MM.1S (cell line): ENCODE data around the gene NRG2.

Source experiments
- EZH2 ChIP-seq: fragments of 300-600 bp; sonication (generic); optimal IDR thresholded peaks from 2 replicates; pipeline ENCODE3; 2017; ENCODE audit warnings: low read depth, mild to moderate bottlenecking, antibody characterized with exemption, low read length, mixed read lengths
- TF ChIP-seq, protein P1 (sequence below): fragments of 300-600 bp; sonication (generic); IDR thresholded peaks from 2 replicates; pipeline ENCODE4 v1.5.1; 2016; ENCODE audit warnings: antibody characterized with exemption, low read length, mixed read lengths

GRCh38 chr5:139906661-139907060, 136.4 kb downstream of the NRG2 start:
- TF ChIP-seq, protein P1, sequence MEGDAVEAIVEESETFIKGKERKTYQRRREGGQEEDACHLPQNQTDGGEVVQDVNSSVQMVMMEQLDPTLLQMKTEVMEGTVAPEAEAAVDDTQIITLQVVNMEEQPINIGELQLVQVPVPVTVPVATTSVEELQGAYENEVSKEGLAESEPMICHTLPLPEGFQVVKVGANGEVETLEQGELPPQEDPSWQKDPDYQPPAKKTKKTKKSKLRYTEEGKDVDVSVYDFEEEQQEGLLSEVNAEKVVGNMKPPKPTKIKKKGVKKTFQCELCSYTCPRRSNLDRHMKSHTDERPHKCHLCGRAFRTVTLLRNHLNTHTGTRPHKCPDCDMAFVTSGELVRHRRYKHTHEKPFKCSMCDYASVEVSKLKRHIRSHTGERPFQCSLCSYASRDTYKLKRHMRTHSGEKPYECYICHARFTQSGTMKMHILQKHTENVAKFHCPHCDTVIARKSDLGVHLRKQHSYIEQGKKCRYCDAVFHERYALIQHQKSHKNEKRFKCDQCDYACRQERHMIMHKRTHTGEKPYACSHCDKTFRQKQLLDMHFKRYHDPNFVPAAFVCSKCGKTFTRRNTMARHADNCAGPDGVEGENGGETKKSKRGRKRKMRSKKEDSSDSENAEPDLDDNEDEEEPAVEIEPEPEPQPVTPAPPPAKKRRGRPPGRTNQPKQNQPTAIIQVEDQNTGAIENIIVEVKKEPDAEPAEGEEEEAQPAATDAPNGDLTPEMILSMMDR = no peak
- no peak for TF ChIP-seq EZH2
